Lower leg skin (tissue), 3 donors: Measurements from ENCODE around the gene DDX27.

ENCODE experiments used
- CTCF ChIP-seq, 3 donors: fragments of 450-650 bp; IDR thresholded peaks; one replicate each; pipeline ENCODE4 v1.5.1; 2016; ENCODE audit warnings: antibody characterized with exemption in 3 of 3, mild to moderate bottlenecking in 3 of 3, moderate library complexity in 2 of 3
- POLR2A ChIP-seq, 2 donors: fragments of 450-650 bp; IDR thresholded peaks; one replicate each; pipeline ENCODE4 v1.6.1; 2016 to 2017; ENCODE audit warnings: antibody characterized with exemption in 2 of 2, mild to moderate bottlenecking in 1 of 2, moderate library complexity in 1 of 2

- TF ChIP-seq CTCF (IDR thresholded peaks at IDR 0.05) (no peak), POLR2A (IDR thresholded peaks at IDR 0.05) (no peak)
Measured at GRCh38 chr20:49270177-49270576, 51.0 kb downstream of the DDX27 start.
